H1 (cell line): ENCODE measurements around the gene ARHGAP6.

Source experiments
- ASH2L ChIP-seq: fragments of 200-600, 300-600 bp; sonication (generic); IDR thresholded peaks from one replicate; pipeline ENCODE4 v1.7.1; 2017; ENCODE audit warnings: low read length
- CBX8 ChIP-seq: fragments of 300-800, 300-1000 bp; sonication (generic); IDR thresholded peaks from 2 replicates; pipeline ENCODE4 v1.7.1; 2016; ENCODE audit warnings: low read depth, low read length, borderline replicate concordance
- CHD1 ChIP-seq: IDR thresholded peaks from 2 replicates; pipeline ENCODE4 v1.6.1; 2012; ENCODE audit warnings: low read depth, low read length, improper control_type of control experiment
- EGR1 ChIP-seq: IDR thresholded peaks from 2 replicates; pipeline ENCODE4 v1.6.1; 2011; ENCODE audit warnings: low read depth, low read length, borderline replicate concordance
- EP300 ChIP-seq, 2 experiments: IDR thresholded peaks; 1 replicate in 1 of 2; 2 replicates in 1 of 2; pipeline ENCODE4 v1.6.1; 2011 to 2012; ENCODE audit warnings: low read depth in 2 of 2, low read length in 2 of 2, mild to moderate bottlenecking in 2 of 2, borderline replicate concordance in 1 of 2, inconsistent platforms in 1 of 2, moderate library complexity in 1 of 2
- GABPA ChIP-seq: IDR thresholded peaks from 2 replicates; pipeline ENCODE4 v1.6.1; 2011; ENCODE audit warnings: mild to moderate bottlenecking, low read length, moderate library complexity, borderline replicate concordance; ENCODE audit not compliant: insufficient read depth
- NRF1 ChIP-seq: IDR thresholded peaks from 2 replicates; pipeline ENCODE4 v1.6.1; 2011; ENCODE audit warnings: mild to moderate bottlenecking, low read depth, low read length, improper control_type of control experiment
- RAD21 ChIP-seq, 2 experiments: IDR thresholded peaks in 1 of 2; conservative IDR thresholded peaks in 1 of 2; 2 replicates each; pipeline ENCODE4 v1.6.1; 2011; ENCODE audit warnings: low read depth in 2 of 2, low read length in 2 of 2, improper control_type of control experiment in 1 of 2, inconsistent platforms in 1 of 2, mild to moderate bottlenecking in 1 of 2, moderate library complexity in 1 of 2
- SP4 ChIP-seq: IDR thresholded peaks from 2 replicates; pipeline ENCODE4 v1.6.1; 2012; ENCODE audit warnings: low read length, inconsistent platforms
- TAF1 ChIP-seq: IDR thresholded peaks from 2 replicates; pipeline ENCODE4 v1.6.1; 2011; ENCODE audit warnings: mild to moderate bottlenecking, low read depth, low read length
- TBP ChIP-seq: IDR thresholded peaks from 2 replicates; pipeline ENCODE4 v1.6.1; 2011; ENCODE audit warnings: low read depth, low read length, improper control_type of control experiment
- TF ChIP-seq, protein P1 (sequence below), 3 experiments: IDR thresholded peaks; 1 replicate in 2 of 3; 2 replicates in 1 of 3; pipeline versions ENCODE4 v1.5.1 to v1.6.1; 2011; ENCODE audit warnings: low read length in 3 of 3, mild to moderate bottlenecking in 3 of 3, inconsistent platforms in 2 of 3, low read depth in 1 of 3, moderate library complexity in 1 of 3; ENCODE audit not compliant: insufficient read depth in 1 of 3; ENCODE audit errors: control extremely low read depth in 1 of 3

DNA sequence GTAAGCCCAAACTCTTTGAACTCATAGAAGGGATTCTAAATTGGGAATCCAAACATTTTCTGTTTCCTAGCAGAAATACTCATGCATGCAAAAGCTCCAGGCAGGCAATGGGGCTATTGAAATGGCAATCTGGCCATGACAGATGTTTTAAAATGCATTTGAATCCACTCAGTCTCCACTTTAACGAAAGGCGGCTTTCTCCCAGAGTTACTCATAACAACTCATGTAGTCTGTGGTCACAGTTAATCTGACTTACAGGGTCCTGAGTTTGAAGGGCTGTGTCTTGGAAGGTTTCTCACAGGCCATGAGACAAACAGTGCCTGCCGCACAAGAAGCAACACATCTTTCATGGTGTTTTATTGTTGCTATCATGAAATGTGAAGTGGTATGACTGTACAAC is 186.8 kb downstream of the ARHGAP6 start:
- TF ChIP-seq CHD1: no peak
- TF ChIP-seq, protein P1, sequence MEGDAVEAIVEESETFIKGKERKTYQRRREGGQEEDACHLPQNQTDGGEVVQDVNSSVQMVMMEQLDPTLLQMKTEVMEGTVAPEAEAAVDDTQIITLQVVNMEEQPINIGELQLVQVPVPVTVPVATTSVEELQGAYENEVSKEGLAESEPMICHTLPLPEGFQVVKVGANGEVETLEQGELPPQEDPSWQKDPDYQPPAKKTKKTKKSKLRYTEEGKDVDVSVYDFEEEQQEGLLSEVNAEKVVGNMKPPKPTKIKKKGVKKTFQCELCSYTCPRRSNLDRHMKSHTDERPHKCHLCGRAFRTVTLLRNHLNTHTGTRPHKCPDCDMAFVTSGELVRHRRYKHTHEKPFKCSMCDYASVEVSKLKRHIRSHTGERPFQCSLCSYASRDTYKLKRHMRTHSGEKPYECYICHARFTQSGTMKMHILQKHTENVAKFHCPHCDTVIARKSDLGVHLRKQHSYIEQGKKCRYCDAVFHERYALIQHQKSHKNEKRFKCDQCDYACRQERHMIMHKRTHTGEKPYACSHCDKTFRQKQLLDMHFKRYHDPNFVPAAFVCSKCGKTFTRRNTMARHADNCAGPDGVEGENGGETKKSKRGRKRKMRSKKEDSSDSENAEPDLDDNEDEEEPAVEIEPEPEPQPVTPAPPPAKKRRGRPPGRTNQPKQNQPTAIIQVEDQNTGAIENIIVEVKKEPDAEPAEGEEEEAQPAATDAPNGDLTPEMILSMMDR (IDR thresholded peaks at IDR 0.05; ENCODE audit: control extremely low read depth in 1 of 3, insufficient read depth in 1 of 3, low read depth in 1 of 3, low read length in 3 of 3): no peak
- no peak for TF ChIP-seq ASH2L
- no peak for TF ChIP-seq EP300 (IDR thresholded peaks at IDR 0.05; ENCODE audit: borderline replicate concordance in 1 of 2, low read depth in 2 of 2, low read length in 2 of 2)
- TF ChIP-seq NRF1: no peak
- TF ChIP-seq RAD21 (IDR thresholded peaks at IDR 0.05 in 1 of 2, conservative IDR thresholded peaks at IDR 0.05 in 1 of 2; ENCODE audit: low read depth in 2 of 2, low read length in 2 of 2): no peak
- no peak for TF ChIP-seq TBP
- no peak for TF ChIP-seq EGR1
- no peak for TF ChIP-seq CBX8
- no peak for TF ChIP-seq GABPA
- no peak for TF ChIP-seq SP4
- TF ChIP-seq TAF1: no peak
